Neuronal stem cell (in vitro differentiated cells): ENCODE data around the gene RAPGEF3.

Experiments used
- DNase-seq: peaks from one replicate; pipeline ENCODE4 v3.0.0-alpha.2; 2013; ENCODE audit warnings: low spot score
- H2AFZ ChIP-seq: one replicate; pipeline ENCODE4 v1.6.1; 2013; ENCODE audit warnings: mild to moderate bottlenecking, low read length, inconsistent platforms
- H2AK5ac ChIP-seq: 2 replicates; pipeline ENCODE4 v1.6.1; 2013; ENCODE audit warnings: low read depth, mild to moderate bottlenecking, inconsistent platforms, low read length, moderate library complexity, mixed read lengths
- H2BK120ac ChIP-seq: 2 replicates; pipeline ENCODE4 v1.6.1; 2013; ENCODE audit warnings: low read depth, mild to moderate bottlenecking, inconsistent platforms, low read length, moderate library complexity, mixed read lengths
- H2BK12ac ChIP-seq: one replicate; pipeline ENCODE4 v1.6.1; 2013; ENCODE audit warnings: low read length, inconsistent platforms
- H2BK15ac ChIP-seq: 2 replicates; pipeline ENCODE4 v1.6.1; 2013; ENCODE audit warnings: mild to moderate bottlenecking, low read length, inconsistent platforms, mixed read lengths
- H2BK5ac ChIP-seq: one replicate; pipeline ENCODE4 v1.6.1; 2013; ENCODE audit warnings: inconsistent platforms, mild to moderate bottlenecking, low read length, moderate library complexity
- H3K14ac ChIP-seq: one replicate; pipeline ENCODE4 v1.6.1; 2013; ENCODE audit warnings: low read length, inconsistent platforms
- H3K18ac ChIP-seq: 2 replicates; pipeline ENCODE4 v1.6.1; 2013; ENCODE audit warnings: low read length, inconsistent platforms
- H3K23ac ChIP-seq: 2 replicates; pipeline ENCODE4 v1.6.1; 2013; ENCODE audit warnings: low read depth, mild to moderate bottlenecking, mixed read lengths, low read length, inconsistent platforms; ENCODE audit not compliant: poor library complexity
- H3K27ac ChIP-seq: replicated peaks from 3 replicates; pipeline ENCODE4 v1.5.1; 2013; ENCODE audit warnings: low read length, inconsistent platforms
- H3K27me3 ChIP-seq, 3 experiments: 2 replicates each; pipeline ENCODE4 v1.6.1; 2013; ENCODE audit warnings: low read length in 3 of 3, mild to moderate bottlenecking in 2 of 3, inconsistent platforms in 1 of 3, low read depth in 1 of 3, mixed read lengths in 1 of 3, moderate library complexity in 1 of 3; ENCODE audit not compliant: control insufficient read depth in 3 of 3, insufficient read depth in 3 of 3
- H3K36me3 ChIP-seq, 2 donors: replicated peaks in 1 of 2; 2 replicates each; pipeline ENCODE4 v1.6.1; 2013; ENCODE audit warnings: low read length in 2 of 2; ENCODE audit not compliant: control insufficient read depth in 2 of 2, insufficient read depth in 2 of 2
- H3K4ac ChIP-seq: 2 replicates; pipeline ENCODE4 v1.6.1; 2013; ENCODE audit warnings: inconsistent platforms, mild to moderate bottlenecking, low read length, moderate library complexity
- H3K4me1 ChIP-seq, 2 donors: 1 replicate in 1 of 2; 2 replicates in 1 of 2; pipeline ENCODE4 v1.6.1; 2013; ENCODE audit warnings: low read length in 2 of 2, low read depth in 1 of 2; ENCODE audit not compliant: control insufficient read depth in 2 of 2, insufficient read depth in 1 of 2
- H3K4me2 ChIP-seq: one replicate; pipeline ENCODE4 v1.6.1; 2013; ENCODE audit warnings: mild to moderate bottlenecking, low read length, inconsistent platforms; ENCODE audit not compliant: insufficient read depth, poor library complexity, severe bottlenecking
- H3K4me3 ChIP-seq, 2 donors: 2 replicates each; pipeline ENCODE4 v1.5.1; 2013; ENCODE audit warnings: low read length in 2 of 2, mild to moderate bottlenecking in 2 of 2, inconsistent platforms in 1 of 2, moderate library complexity in 1 of 2
- H3K79me1 ChIP-seq: one replicate; pipeline ENCODE4 v1.6.1; 2013; ENCODE audit warnings: low read depth, mild to moderate bottlenecking, inconsistent platforms, low read length, moderate library complexity
- H3K9ac ChIP-seq: one replicate; pipeline ENCODE4 v1.6.1; 2013; ENCODE audit warnings: mild to moderate bottlenecking, low read depth, low read length, inconsistent platforms; ENCODE audit not compliant: poor library complexity
- H3K9me3 ChIP-seq, 2 donors: replicated peaks in 1 of 2; 2 replicates each; pipeline versions ENCODE3 to v1.6.1; 2013; ENCODE audit warnings: low read length in 2 of 2, mild to moderate bottlenecking in 2 of 2, inconsistent platforms in 1 of 2, low read depth in 1 of 2, mixed read lengths in 1 of 2, moderate library complexity in 1 of 2; ENCODE audit not compliant: control insufficient read depth in 2 of 2, insufficient read depth in 1 of 2
- H4K8ac ChIP-seq: one replicate; pipeline ENCODE4 v1.6.1; 2013; ENCODE audit warnings: low read depth, mild to moderate bottlenecking, inconsistent platforms, low read length, moderate library complexity
- H4K91ac ChIP-seq: one replicate; pipeline ENCODE4 v1.6.1; 2013; ENCODE audit warnings: low read length, low read depth, mild to moderate bottlenecking, inconsistent platforms; ENCODE audit not compliant: poor library complexity
- WGBS, 2 donors: extraction: QIAGEN DNeasy Blood & Tissue Kit; methylation state at CpG; one replicate each; pipeline ENCODE4 v1.1.7; 2013; ENCODE audit warnings: missing lambda C conversion rate in 2 of 2, mixed read lengths in 1 of 2; ENCODE audit not compliant: insufficient read length in 2 of 2, insufficient replicate concordance in 1 of 2; ENCODE audit errors: extremely low coverage in 2 of 2; 5-methylcytosine and 5-hydroxymethylcytosine counted together

RAPGEF3 gene

GRCh38 chr12:47715877-47716548 is 42.7 kb downstream of the RAPGEF3 start:
- Histone ChIP-seq H2AFZ (no peak overlapping the region), H4K8ac (no peak overlapping the region), H3K79me1 (no peaks in the 10 kb centered on the region), H3K9ac (no peak overlapping the region), H3K4me2 (no peak overlapping the region), H3K23ac (no peak overlapping the region), H2BK15ac (peak overlapping the region; percentile 14), H2BK5ac (no peak overlapping the region), H2BK120ac (no peak overlapping the region), H2BK12ac (no peak overlapping the region), H3K4ac (no peak overlapping the region), H3K4me1 (peaks cover 2 to 5% of the 10 kb centered on the region in 2 donors), H3K4me3 (no peak overlapping the region), H3K36me3 (peaks cover 0 to 5% of the 10 kb centered on the region in 2 donors), H4K91ac (no peak overlapping the region), H3K14ac (no peak overlapping the region), H2AK5ac (peak overlapping the region; percentile 40), H3K27ac (no peak overlapping the region), H3K9me3 (no peaks in the 10 kb centered on the region), H3K18ac (no peak overlapping the region), H3K27me3 (no peaks in the 10 kb centered on the region)
- no peak for DNase-seq
- WGBS, 2 donors, result no CpG with 5 or more reads among the region's 13 CpGs

GRCh38 chr12:47715393-47715876 is 43.2 kb downstream of the RAPGEF3 start:
- H3K9ac ChIP-seq, result no peak overlapping the region
- no peaks in the 10 kb centered on the region for H3K9me3 ChIP-seq
- H2AFZ ChIP-seq, result no peak overlapping the region
- DNase-seq, result peak; percentile 84
- no peak overlapping the region for H2BK120ac ChIP-seq
- H3K36me3 ChIP-seq, result peaks cover 0 to 3% of the 10 kb centered on the region in 2 donors
- peaks cover 2 to 5% of the 10 kb centered on the region in 2 donors for H3K4me1 ChIP-seq
- no peak overlapping the region for H3K27ac ChIP-seq
- no peak overlapping the region for H4K8ac ChIP-seq
- H2AK5ac ChIP-seq, result peak overlapping the region; percentile 40
- no peak overlapping the region for H3K14ac ChIP-seq
- H3K4ac ChIP-seq, result no peak overlapping the region
- H3K27me3 ChIP-seq, result no peaks in the 10 kb centered on the region
- no peak overlapping the region for H4K91ac ChIP-seq
- no peak overlapping the region for H2BK15ac ChIP-seq
- H2BK12ac ChIP-seq, result no peak overlapping the region
- no peak overlapping the region for H2BK5ac ChIP-seq
- no peak overlapping the region for H3K4me2 ChIP-seq
- H3K18ac ChIP-seq, result no peak overlapping the region
- no peak overlapping the region for H3K4me3 ChIP-seq
- no peak overlapping the region for H3K23ac ChIP-seq
- no CpG with 5 or more reads among the region's 10 CpGs for WGBS, 2 donors
- H3K79me1 ChIP-seq, result no peaks in the 10 kb centered on the region

- Histone ChIP-seq H3K14ac (no peak overlapping the region), H4K8ac (no peak overlapping the region), H2BK12ac (no peak overlapping the region), H3K27ac (no peak overlapping the region), H3K36me3 (peaks cover 0 to 2% of the 10 kb centered on the region in 2 donors), H3K4ac (no peak overlapping the region), H3K9ac (no peak overlapping the region), H3K4me3 (no peak overlapping the region), H3K79me1 (no peaks in the 10 kb centered on the region), H2BK15ac (no peak overlapping the region), H3K4me1 (peaks cover 2 to 5% of the 10 kb centered on the region in 2 donors), H3K9me3 (no peaks in the 10 kb centered on the region), H4K91ac (no peak overlapping the region), H3K27me3 (no peaks in the 10 kb centered on the region), H3K4me2 (no peak overlapping the region), H3K23ac (no peak overlapping the region), H2BK120ac (no peak overlapping the region), H2AK5ac (no peak overlapping the region), H3K18ac (no peak overlapping the region), H2BK5ac (no peak overlapping the region), H2AFZ (no peak overlapping the region)
- no peak for DNase-seq
- no CpG with 5 or more reads among the region's 5 CpGs for WGBS, 2 donors
Measured at GRCh38 chr12:47714826-47715386, 43.8 kb downstream of the RAPGEF3 start.

GRCh38 chr12:47712171-47712570 is 46.5 kb downstream of the RAPGEF3 start:
- H3K9ac ChIP-seq, result no peak overlapping the region
- no peak overlapping the region for H4K91ac ChIP-seq
- H3K9me3 ChIP-seq, result no peaks in the 10 kb centered on the region
- H3K27ac ChIP-seq, result no peak overlapping the region
- H3K14ac ChIP-seq, result no peak overlapping the region
- no peak overlapping the region for H3K4ac ChIP-seq
- no peak overlapping the region for H2BK12ac ChIP-seq
- DNase-seq, result no peak
- H3K4me2 ChIP-seq, result no peak overlapping the region
- no peak overlapping the region for H2BK120ac ChIP-seq
- H2AFZ ChIP-seq, result no peak overlapping the region
- H3K23ac ChIP-seq, result no peak overlapping the region
- no peaks in the 10 kb centered on the region for H3K27me3 ChIP-seq
- no CpG with 5 or more reads among the region's 6 CpGs for WGBS, 2 donors
- no peak overlapping the region for H3K18ac ChIP-seq
- H3K79me1 ChIP-seq, result no peaks in the 10 kb centered on the region
- no peak overlapping the region for H4K8ac ChIP-seq
- no peaks in the 10 kb centered on the region for H3K36me3 ChIP-seq
- H2AK5ac ChIP-seq, result no peak overlapping the region
- H2BK15ac ChIP-seq, result no peak overlapping the region
- peaks cover 0 to 3% of the 10 kb centered on the region in 2 donors for H3K4me1 ChIP-seq
- H3K4me3 ChIP-seq, result no peak overlapping the region
- no peak overlapping the region for H2BK5ac ChIP-seq
